Measurements from ENCODE around the gene TIAM1.

TIAM1 gene

DNA sequence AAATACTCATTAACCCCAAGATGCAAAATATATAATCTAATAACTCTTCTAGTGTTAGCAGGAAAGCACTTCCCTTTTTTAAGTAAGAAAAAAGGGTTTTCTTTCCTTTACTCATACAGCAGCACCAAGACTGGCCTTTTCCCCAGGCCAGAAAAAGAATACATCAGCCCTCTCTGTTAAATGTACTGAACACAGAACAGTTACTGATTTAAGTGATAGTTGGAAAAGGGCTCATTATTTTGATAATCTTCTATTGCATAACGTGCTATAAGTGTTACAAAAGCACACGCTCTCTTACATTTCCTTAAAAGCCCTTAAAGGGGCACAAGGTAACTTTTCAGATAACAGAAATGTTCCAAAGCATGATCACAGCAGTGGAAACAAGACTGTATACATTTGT, 142.9 kb downstream of the TIAM1 start:
- no peak for DNase-seq

GRCh38 chr21:31198575-31198974, 145.5 kb downstream of the TIAM1 start:
- peak; percentile 30 for DNase-seq

GRCh38 chr21:31196724-31197123, 147.3 kb downstream of the TIAM1 start:
- no peak for DNase-seq

DNA sequence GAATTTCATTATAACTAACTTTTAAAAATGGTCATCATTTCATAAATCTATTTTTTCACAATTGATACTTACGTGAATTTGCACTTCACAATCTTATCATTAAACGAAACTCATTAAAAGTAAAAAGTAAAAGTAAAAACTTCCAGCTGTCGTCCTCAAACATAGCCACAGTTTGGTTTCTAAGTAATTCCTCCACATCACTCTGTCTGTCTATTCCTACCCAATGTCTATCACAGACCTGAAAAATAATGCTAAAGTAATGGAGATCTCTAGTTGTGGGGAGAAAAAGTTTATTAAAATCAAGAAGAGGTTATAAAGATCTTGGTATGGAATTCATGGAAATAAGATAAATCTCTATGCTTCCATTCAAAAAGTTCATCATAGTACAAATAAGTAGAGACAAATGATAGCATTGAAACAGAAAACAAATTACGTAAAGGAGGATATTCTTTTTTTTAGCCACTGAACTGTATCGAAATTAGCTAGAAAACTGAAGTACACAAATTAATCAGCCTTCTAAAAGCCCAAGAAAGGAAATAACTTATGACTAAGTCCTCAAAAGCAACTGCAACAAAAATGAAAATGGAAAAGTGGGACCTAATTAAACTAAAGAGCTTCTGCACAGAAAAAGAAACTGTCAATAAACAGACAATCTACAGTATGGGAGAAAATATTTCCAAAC, 148.6 kb downstream of the TIAM1 start:
- DNase-seq, result no peak

DNA sequence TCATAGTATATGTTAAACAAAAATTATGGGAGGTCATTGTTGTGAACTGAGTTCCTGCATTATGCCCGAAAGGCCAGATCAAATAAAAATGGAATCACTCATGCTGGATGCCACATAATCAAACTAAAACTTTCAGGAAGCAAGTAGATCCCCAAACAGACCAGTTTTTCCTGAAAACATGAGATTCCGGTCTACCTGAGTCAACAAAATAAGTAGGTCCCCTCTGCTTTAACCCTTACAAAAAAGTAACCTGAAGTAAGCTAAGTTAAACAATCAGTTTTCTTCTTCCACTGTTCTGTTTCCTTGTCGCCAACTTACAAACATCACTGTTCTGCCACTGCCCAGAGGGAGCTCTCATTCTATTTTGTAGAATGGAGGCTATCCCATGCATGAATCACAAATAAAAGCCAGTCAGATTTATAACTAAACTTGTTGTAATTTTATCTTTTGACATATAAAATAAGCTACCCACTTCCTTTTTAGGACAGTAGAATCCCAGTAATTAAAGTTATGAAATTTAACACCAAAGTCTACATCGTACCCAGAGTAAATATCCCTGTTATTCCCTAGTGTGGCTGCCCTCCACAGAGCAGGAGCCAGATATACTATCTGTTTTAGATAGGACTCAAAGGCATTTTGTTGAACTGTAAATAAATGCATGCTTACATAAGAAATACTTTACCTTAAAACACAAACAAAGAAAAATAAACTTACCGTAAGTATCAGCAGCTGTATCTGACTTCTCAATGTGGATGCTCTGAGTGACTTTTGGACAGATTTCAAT, 149.4 kb downstream of the TIAM1 start:
- no peak for DNase-seq

DNA sequence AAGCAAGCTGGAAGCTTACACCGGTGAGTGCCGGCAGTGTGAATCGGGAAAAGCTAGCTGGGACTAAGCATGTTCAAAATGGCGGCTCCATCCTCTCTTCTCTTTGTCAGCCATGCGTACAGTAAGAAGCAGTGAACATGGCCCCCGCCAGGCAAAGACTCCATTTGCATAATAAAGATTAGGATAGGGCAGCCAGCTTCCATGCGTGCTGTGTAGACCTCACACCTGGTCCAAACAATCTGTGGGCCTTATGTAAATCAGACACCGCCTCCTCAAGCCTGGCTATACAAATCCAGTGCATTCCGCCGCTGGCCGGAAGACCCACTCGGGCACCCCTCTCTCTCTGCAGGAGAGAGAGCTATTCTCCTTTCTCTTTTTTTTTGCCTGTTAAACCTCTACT, 150.3 kb downstream of the TIAM1 start:
- no peak for DNase-seq

DNA sequence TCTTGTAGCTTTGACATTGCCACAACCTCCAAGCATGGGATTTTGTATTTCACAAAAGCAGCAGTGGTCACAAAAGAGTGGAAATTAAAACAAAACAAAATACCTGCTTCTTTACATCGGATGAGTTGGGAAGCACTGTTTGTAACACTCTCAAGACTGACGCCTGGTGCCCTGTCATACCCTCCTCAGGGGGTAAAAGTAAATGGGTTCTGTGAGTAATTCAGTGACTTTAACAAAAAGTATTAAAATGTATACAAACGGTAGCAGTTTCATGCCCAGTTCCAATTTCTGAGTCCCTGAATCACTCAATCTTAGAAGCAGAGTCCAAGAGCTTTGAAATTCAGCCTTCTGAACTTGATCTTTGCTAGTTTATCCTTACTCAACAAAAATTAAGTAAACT, 152.5 kb downstream of the TIAM1 start:
- DNase-seq, result no peak

GRCh38 chr21:31190516-31190915, 153.5 kb downstream of the TIAM1 start:
- no peak for DNase-seq

- DNase-seq, result no peak
Observed at GRCh38 chr21:31187499-31187898, 156.6 kb downstream of the TIAM1 start.

GRCh38 chr21:31186916-31187315, 157.1 kb downstream of the TIAM1 start:
- no peak for DNase-seq

- no peak for DNase-seq
Observed at GRCh38 chr21:31185663-31186062, 158.4 kb downstream of the TIAM1 start.

DNA sequence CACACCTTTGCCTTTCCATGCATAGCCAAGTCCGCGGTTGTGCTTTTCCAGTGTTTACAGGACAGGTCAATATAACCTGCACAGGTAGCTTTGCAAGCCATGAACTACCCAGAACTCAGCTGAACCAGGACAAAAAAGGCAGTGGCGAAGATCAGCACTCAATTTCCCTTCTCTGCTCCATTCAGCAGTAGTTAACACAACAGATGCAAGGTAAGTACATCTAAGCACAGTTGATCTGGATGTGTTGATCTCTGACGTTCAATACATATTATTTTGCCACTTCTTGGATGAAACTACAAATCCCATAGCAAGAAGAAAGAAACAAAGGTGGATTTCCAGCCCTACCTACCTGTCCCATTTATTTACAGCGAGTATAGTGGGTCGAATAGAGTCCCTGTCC, 159.2 kb downstream of the TIAM1 start:
- DNase-seq, result no peak

DNA sequence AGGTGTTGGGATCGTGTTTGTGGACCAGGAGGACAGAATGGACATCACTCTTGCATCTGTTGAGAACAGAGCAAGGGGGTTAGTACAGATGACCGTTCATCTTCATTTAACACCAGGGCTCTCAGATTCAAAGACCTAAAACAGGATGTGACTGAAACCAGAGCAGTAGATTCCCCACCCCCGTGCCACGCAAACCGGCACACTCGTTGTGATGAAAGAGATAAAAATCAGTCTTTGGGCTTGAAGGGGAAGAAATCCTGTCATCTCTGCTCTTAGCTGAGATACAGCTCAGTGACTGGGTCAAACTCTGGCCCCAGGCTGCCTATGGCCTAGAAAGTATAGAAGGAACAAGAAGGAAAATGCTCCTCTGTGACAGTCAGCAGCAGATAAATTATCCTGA, 159.6 kb downstream of the TIAM1 start:
- DNase-seq, result no peak

DNA sequence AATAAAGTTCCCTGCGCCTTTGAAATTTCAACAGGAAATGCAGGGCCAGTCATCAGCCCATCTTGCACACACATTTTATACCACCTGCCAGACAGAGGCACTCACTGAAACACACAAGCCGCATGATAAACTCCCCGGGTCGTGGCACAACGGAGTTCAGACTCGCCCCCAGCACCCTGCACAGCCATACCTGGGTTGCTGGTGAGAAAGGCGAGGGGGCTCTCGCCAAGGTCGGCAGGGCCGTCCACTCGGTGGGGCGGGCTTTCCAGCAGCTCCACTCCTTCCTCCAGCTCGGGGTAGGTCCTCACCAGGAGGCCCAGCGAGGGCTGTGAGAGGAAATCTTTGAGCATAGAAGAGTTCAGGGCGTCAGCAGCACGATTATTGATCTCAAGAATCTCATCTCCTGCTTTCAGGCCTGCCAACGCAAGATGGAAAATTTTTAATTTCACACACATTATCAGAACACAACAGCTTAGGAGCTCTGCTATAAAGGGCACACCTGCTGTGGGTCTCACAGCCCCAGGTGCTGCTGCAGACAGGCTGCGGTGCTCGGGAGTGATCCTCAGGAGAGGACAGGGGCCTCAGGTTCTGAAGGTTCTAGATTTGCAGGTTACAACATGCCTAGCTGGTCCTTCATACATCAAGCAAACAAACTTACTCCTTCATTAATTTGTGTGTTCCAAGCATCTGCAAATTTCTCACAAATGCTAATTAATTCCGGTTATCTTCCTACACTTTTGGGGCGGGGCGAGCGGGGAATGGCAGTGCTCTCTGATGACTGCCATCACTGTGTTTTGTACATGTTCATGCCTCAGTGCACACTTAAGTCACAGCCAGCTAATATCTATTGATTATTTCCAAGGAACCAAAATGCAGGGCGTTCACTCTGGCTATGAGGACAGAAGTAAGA, 161.6 kb downstream of the TIAM1 start:
- DNase-seq, result no peak

GRCh38 chr21:31181082-31181750, 162.8 kb downstream of the TIAM1 start:
- no peak for DNase-seq

DNA sequence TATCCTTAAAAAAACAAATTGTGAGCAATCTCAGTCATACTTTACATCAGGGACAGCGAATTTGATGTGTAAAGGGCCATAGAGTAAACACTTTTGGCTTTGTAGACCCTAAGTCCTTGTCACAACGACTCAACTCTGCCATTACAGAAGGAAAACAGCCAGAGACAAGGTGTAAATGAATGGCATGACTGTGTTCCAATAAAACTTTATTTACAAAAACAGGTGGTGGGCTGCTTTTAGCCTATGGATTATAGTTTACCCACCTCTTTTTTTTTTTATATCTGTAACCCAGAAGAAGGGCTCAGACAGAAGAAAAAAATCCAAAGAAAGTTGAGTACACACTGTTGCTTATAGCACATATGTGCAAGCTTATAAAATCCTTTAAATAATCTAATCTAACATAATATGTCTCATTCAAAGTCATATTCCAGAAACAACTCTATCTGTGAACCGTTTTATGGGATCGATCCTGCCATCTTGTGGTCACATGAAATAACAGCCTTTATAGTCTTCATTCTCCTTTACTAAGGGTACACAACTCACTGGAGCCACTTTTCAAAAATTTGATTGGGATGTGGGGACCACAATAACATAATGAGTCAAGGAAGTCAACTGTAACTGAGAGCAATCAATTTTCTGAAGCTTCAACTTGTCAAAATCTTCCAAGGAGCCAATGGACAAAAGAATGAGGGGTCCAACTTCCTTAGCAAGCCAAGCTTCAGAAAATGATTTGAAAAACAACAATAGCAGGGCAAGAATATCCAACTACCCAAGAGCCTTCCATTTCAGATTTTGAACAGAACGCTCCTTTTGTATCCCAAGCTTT, 163.6 kb downstream of the TIAM1 start:
- DNase-seq, result peak; percentile 8

DNA sequence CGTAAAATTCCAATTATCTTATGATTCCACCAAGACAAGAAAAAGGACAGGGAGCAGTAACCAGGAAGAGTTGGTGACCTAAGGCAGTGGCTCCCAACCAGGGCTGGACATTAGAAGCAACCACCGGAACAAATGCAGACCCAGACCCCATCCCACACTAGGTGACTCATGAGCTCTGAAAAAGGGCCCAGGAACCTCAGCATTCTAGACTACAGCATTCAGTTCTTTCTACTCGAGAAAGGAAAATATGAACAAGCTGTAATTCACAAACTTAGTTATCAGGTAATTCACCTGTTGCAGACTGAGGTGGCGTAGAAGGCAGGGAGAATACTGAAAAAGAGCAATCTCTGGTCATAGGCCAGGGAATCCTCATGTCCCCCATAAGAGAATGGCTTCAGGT, 167.3 kb downstream of the TIAM1 start:
- DNase-seq, result no peak

DNA sequence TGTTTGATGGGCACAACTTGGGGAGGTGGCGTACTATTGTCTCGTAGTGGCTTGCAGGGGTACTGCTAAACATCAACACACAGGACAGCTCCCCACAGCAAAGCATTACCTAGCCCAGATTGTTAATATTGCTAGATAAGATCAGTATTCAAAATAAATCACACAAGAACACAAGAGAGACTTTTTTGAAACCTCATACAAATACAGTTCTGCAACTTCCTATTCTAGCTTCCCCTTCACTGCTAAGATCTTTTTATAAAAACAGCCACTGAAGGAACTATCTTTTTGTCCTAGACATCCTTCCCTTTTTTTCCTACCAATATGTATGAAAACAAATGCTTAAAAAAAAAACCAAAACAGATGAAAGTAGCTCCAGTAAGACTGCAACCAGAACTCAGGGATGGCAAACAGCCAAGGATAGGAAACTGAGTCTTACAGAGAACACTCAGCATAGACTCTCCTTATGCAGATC, 167.9 kb downstream of the TIAM1 start:
- no peak for DNase-seq

DNA sequence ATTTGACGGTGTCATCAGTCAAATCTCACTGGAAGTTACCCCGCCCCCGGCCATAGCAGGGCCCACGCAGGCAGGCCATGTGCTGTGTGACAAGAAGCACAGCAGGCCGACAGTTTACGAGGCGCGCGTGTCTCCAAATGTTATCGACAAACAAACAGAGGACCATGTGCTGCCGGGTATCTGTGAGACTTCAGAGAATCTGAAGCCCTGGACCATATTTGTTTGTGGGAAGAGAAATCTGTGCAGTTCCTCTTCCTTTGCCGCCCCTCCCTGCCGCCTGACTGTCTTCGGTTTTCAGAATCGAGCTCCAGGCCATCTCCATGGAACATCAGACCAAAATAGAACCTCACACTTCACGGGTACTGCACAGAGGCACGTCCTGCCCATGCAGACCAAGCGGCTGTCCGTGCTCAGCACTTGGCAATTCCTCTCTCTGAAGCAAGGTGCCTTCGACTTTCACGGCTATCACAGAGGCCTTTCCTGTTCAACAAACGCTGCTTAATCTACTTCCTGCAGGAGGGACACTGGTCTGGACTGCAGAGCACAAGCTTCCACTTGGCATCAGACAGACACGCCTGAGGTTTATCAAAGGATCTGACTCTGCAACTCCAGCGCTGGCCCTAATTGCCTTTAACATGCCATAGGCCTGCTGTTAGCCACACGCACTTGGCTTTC, 170.0 kb downstream of the TIAM1 start:
- DNase-seq, result no peak

DNA sequence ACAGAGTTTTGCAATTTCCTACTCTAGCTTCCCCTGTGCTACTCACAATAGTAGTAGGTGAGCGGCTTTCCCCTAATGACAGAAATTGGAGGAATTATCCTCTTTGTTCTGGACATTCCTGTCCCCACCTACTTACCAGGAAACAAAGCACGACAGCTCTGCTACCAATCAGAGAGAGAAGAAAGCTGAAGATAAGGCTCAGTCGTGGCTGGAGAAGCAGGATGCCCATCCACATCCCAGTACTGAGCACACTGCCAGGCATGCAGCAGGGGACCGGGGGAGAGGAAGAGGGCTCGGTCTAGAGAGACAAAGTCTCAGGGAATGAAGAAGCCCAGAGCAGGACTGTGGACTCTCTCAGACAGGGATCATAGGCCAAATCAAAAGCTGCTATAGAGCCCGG, 171.7 kb downstream of the TIAM1 start:
- no peak for DNase-seq

Measured in NCI-H146 (cell line).